Measurements from ENCODE around the gene PRPF6. TPM values are rescaled to one million over a fixed set of nuclear protein-coding genes. Genes with fewer than 3 reads are reported as not detected.
"Not testable (repeated sequence)": the region's sequence is repeated elsewhere in the genome, so short reads cannot be mapped to it uniquely, and the experiment has no call there.

PRPF6 gene
- total RNA-seq, 1 donor from 2014 or later, result 46.8 TPM

DNA sequence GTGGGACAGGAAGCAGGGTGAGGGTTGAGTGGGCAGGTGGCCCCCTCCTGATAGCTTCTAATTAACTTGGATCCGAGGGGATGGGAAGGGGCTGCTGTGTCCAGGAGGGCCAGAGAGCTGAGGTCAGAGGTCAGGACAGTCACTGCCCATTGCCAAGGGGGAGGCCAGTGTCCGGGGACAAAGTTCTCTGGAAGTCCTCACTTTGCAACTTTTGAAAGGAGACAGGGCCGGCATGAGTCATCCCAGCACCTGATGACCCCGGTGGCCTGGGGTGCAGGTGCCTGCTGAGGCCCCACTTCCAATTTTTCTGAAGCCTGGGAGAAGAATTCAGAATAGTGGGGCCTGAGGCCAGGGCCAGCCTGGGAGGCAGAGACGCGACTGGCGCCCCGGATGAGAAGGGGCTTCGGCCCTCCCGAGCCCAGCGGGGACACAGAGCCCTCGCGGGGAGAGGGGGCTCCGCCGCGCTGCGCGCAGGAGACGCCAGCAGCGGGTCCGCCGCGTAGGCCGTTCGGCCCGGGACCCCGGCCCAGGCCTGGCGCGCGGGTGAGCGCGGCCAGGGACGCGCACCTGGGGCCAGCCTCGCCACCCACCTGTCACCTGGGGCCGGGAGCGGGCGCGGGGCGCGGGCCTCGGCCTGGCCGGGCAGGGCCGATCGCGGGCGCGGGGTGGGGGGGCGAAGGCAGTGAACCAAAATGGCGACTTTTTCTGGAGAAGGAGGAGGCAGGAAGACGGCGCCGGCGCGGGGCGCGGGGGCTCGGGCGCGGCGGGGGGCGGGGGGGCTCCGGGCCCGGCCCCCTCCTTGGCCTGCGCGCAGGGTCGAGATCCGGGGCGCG is 11.8 kb upstream of the PRPF6 start:
- Histone ChIP-seq H3K4me1 (peaks cover 43% of the 10 kb centered on the region), H3K27me3 (ENCODE audit: low read depth) (no peaks in the 10 kb centered on the region), H3K9me3 (replicated peaks) (no peaks in the 10 kb centered on the region), H3K27ac (replicated peaks) (peak overlapping the region; percentile 65), H3K36me3 (peaks cover 19% of the 10 kb centered on the region), H3K4me3 (peak overlapping the region; percentile 69)
- intact Hi-C loops (cut with micrococcal nuclease), result no loop called here
- peak; percentile 20 for DNase-seq
- TF ChIP-seq, protein P1, sequence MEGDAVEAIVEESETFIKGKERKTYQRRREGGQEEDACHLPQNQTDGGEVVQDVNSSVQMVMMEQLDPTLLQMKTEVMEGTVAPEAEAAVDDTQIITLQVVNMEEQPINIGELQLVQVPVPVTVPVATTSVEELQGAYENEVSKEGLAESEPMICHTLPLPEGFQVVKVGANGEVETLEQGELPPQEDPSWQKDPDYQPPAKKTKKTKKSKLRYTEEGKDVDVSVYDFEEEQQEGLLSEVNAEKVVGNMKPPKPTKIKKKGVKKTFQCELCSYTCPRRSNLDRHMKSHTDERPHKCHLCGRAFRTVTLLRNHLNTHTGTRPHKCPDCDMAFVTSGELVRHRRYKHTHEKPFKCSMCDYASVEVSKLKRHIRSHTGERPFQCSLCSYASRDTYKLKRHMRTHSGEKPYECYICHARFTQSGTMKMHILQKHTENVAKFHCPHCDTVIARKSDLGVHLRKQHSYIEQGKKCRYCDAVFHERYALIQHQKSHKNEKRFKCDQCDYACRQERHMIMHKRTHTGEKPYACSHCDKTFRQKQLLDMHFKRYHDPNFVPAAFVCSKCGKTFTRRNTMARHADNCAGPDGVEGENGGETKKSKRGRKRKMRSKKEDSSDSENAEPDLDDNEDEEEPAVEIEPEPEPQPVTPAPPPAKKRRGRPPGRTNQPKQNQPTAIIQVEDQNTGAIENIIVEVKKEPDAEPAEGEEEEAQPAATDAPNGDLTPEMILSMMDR (IDR thresholded peaks at IDR 0.05; ENCODE audit: borderline replicate concordance), result no peak

GRCh38 chr20:63969838-63970713 is 10.9 kb upstream of the PRPF6 start, which contains the start of gene ZNF512B:
Gene ZNF512B, minus strand, starts transcription at chr20:63969930. Its CDS starts 1,980 bp downstream, at chr20:63967950.
- DNase-seq, result peak; percentile 73
- H3K4me3 ChIP-seq, result peak within 1 kb of the TSS; percentile 69
- no peaks in the 10 kb centered on the region for H3K9me3 ChIP-seq (replicated peaks)
- TF ChIP-seq, protein P1 (IDR thresholded peaks at IDR 0.05; ENCODE audit: borderline replicate concordance), result no peak
- peak within 1 kb of the TSS; percentile 65 for H3K27ac ChIP-seq (replicated peaks)
- H3K27me3 ChIP-seq (ENCODE audit: low read depth), result no peaks in the 10 kb centered on the region
- intact Hi-C loops (cut with micrococcal nuclease), result loop anchor here (5.0 kb wide), 1 partner anchor 433 kb away; the partner anchor contains the start of gene PTK6
- peaks cover 14% of the 10 kb centered on the region for H3K36me3 ChIP-seq
- peaks cover 48% of the 10 kb centered on the region for H3K4me1 ChIP-seq

- H3K4me3 ChIP-seq, result no peak overlapping the region
- DNase-seq, result no peak
- no peaks in the 10 kb centered on the region for H3K9me3 ChIP-seq (replicated peaks)
- TF ChIP-seq, protein P1 (IDR thresholded peaks at IDR 0.05; ENCODE audit: borderline replicate concordance), result no peak
- peaks cover 48% of the 10 kb centered on the region for H3K4me1 ChIP-seq
- peak overlapping the region; percentile 54 for H3K27ac ChIP-seq (replicated peaks)
- H3K27me3 ChIP-seq (ENCODE audit: low read depth), result no peaks in the 10 kb centered on the region
- intact Hi-C loops (cut with micrococcal nuclease), result loop anchor here (5.0 kb wide), 1 partner anchor 434 kb away; the partner anchor contains the start of gene PTK6
- H3K36me3 ChIP-seq, result peaks cover 14% of the 10 kb centered on the region
These were observed 10.1 kb upstream of the PRPF6 start for GRCh38 chr20:63970714-63971431.

DNA sequence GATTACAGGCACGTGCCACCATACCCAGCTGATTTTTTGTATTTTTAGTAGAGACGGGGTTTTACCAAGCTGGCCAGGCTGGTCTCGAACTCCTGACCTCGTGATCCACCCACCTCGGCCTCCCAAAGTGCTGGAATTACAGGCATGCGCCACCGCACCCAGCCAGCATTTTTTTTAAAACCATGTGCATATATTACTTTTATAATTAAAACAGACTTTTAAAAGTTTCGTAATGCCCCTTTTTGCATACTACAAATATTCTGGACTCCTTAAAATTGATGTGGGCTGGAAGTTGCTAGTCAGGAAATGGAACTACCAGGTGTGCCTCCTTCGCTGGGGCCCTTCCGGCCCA is 9.0 kb upstream of the PRPF6 start:
- H3K4me3 ChIP-seq; H3K36me3 ChIP-seq; H3K9me3 ChIP-seq (replicated peaks); H3K27me3 ChIP-seq (ENCODE audit: low read depth); DNase-seq: not testable (repeated sequence)
- H3K4me1 ChIP-seq, result peaks cover 48% of the 10 kb centered on the region
- peak overlapping the region; percentile 71 for H3K27ac ChIP-seq (replicated peaks)
- intact Hi-C loops (cut with micrococcal nuclease), result loop anchor here (5.0 kb wide), 1 partner anchor 435 kb away; the partner anchor contains the start of gene PTK6

DNA sequence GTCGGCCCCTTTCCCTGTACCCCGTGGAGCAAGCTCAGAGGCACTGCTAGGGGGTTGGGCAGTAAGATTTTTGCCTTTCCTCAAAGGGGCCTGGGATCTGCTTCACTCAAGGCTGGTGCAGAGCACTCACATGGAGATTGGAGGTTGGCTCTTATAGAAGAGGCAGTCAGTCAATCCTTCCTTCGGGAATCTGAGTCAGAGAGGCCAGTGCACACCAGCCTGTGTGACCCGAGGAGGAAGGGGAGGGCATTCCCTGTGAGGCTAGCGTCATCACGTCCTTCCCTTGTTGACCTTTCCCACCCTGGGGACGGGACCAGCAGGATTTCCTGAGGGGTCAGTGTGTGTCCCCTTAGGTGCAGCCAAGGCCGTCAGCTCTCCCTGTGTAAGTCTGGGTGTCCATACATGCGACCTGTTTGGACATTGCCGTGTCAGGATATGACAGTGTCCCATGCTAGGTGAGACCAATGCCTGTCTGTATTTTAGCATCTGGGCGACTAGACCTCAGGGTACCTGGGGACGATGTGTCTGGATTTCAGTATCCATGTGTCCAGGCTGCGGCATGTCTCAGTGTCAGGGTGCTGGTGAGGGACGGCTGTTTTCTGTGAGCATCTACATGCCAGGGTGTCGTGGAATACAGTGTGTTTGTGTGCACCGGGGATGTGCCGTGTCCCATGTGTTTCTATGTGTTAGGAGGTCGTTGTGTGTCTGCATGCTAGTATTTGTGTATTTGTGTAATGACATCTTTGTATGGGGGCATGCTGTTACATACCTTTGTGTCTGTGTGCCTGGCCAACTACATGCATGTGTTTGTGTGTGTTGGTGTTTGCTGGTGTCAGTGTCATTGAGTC is 8.4 kb upstream of the PRPF6 start:
- TF ChIP-seq, protein P1 (IDR thresholded peaks at IDR 0.05; ENCODE audit: borderline replicate concordance), result no peak
- H3K27ac ChIP-seq (replicated peaks), result peak overlapping the region; percentile 71
- H3K36me3 ChIP-seq, result peaks cover under 1% of the 10 kb centered on the region
- intact Hi-C loops (cut with micrococcal nuclease), result loop anchor here (5.0 kb wide), 1 partner anchor 435 kb away; the partner anchor contains the start of gene PTK6
- no peak overlapping the region for H3K4me3 ChIP-seq
- no peaks in the 10 kb centered on the region for H3K27me3 ChIP-seq (ENCODE audit: low read depth)
- DNase-seq, result peak; percentile 29
- peaks cover 48% of the 10 kb centered on the region for H3K4me1 ChIP-seq
- no peaks in the 10 kb centered on the region for H3K9me3 ChIP-seq (replicated peaks)

Measured in left ventricle myocardium inferior (tissue), 1 donor.